Measurements from ENCODE around the gene HAGH.
A peak's percentile ranks its signal among the peaks of the same experiment; 100 is the strongest.

Gene HAGH

DNA sequence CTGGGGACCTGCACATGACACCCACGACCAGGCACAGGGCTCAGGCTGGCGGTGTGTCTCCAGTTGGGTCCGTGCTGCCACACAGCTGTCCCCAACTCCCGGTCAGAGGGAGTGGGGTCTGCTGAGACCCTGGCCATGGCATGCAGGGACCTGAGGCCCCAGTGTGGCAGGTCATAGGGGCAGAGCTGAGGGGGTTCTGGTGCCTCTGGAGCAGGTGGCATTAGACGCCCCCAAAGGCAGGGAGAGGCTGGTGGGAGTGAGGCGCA is 39.6 kb downstream of the HAGH start:
- no peak for DNase-seq (ENCODE audit: low read depth, low spot score)

DNA sequence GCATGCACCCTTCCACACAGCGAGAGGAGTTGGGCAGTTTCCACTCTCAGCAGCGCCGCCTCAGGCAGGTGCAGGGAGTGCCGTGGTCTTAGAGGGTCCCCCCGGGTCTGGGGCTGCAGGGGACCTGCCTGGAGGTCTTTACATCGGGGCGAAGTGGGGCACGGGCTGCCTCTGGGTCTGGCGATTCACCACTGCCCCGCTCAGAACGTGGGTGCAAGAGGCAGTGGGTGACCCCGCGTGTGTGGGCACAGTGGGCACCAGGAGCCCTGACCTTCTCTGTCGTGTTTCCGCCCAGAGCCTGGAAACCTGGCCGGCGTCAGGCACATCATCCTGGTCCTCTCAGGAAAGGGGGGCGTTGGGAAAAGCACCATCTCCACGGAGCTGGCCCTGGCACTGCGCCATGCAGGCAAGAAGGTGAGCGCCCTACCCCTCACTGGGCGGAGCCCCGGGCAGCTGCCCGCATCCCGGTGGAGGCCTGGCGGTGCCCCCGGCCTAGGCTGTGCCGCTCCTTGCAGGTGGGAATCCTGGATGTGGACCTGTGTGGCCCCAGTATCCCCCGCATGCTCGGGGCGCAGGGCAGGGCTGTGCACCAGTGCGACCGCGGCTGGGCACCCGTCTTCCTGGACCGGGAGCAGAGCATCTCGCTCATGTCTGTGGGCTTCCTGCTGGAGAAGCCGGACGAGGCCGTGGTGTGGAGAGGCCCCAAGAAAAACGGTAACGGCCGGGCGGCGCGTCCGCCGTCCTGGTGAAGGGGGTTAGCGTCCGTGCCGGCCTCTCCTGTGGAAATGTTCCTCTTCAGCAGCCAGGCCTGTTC is 40.2 kb downstream of the HAGH start:
- no peak for DNase-seq (ENCODE audit: low read depth, low spot score)

DNA sequence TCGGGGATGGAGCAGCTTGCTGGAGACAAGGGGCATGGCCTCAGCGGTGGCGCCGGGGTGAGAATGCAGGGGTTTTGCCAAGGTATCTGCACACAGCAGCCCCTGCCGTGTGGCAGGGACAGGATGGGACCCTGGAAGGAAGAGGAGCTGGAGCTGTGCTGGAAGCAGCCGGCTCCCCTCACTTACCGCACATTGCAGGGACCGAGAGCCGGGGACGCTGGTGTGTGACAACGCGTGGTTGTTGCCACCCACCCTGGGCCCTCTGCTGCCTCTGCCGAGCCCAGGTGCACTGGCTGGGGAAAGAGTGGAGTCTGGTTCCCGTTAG is 40.8 kb downstream of the HAGH start:
- DNase-seq (ENCODE audit: low read depth, low spot score): no peak

DNA sequence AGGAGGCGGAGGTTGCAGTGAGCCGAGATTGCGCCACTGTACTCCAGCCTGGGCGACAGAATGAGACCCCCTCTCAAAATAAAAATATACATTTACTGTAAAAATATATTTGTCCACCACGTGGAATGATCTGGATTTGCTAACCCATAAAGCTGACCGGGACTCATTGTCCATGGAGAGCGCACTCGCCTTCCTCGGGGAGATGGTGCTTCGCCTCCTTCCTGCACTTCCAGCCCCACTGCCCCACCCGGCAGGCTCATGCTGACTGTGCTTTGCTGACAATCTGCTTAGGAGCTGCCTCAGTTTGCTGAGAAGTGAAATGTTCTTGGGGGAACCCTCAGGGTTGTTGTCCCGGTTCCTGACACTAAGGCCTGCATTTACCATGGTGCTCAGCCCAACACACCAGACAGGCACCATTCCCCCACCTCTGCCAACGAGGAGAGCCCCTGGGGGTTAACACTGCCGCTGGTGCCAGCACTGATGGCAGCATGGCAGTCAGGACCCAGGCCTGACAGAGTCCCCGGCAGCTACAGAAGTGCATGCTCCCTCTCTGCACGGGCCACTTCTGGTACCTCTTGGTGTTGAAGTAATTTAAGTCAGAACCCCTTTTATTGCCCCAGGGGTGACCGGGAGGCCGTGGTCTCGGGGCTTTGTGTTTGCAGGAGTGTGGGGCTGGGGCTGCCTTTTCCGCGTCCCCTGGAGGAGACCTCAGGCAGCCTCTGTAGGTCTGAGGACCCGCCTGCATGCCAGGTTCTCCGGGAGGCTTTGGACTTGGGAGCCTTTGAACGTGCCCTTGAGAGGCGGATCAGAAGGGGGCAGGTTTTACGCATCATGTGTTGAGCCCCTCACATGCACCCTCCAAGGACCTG is 41.4 kb downstream of the HAGH start:
- DNase-seq (ENCODE audit: low read depth, low spot score): no peak

DNA sequence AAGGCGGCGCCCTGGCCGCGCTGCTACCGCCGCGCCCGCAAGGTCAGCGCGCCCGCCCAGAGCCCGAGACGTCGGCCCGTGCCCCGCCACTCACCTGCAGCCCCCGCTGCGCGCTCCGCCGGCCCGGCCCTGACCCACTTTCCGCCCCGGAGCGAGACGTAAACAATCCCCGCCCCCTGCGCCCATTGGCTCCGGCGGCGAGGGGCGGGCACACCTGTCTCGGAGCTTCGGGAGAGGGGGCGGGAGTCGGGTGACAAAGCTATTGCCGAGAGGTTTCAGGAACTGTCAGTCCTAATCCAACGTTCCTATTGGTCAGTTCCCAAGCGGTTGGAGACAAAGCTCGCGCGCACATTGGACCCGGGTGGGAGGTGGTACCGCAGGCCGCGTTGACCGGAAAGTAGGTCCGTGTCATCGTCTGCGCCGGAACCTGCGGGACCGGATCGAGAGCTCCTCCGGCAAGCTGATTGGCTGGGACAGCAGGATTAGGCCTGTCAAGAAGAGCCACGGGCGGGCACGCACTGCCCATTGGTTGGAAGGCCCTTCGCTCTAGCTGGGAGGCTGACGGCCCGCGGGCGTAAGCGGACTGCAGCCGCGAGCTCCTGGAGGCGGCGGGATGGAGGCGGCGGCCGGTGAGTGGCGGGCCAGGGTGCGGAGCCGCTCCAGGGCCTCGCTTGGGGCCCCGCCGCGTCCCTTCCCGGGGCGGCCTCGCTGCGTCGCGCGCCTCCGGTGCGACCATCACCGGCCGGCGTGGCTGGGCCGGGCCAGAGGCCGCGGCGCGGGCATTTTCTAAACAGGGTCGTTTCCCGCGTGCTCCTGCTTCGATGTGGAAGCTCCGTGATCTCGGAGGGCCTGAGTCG is 44.0 kb downstream of the HAGH start, which contains the start of the genes NUBP2 and SPSB3:
Gene NUBP2 (plus strand): TSS at position 553 of the 857 bp plus-strand sequence. CDS start 61 bp downstream, at position 614.
Gene SPSB3 (minus strand): TSS at position 164 of the 857 bp plus-strand sequence. CDS start 1,088 bp downstream, outside the sequence.
- peak; percentile 99 for DNase-seq (ENCODE audit: low read depth, low spot score)

DNA sequence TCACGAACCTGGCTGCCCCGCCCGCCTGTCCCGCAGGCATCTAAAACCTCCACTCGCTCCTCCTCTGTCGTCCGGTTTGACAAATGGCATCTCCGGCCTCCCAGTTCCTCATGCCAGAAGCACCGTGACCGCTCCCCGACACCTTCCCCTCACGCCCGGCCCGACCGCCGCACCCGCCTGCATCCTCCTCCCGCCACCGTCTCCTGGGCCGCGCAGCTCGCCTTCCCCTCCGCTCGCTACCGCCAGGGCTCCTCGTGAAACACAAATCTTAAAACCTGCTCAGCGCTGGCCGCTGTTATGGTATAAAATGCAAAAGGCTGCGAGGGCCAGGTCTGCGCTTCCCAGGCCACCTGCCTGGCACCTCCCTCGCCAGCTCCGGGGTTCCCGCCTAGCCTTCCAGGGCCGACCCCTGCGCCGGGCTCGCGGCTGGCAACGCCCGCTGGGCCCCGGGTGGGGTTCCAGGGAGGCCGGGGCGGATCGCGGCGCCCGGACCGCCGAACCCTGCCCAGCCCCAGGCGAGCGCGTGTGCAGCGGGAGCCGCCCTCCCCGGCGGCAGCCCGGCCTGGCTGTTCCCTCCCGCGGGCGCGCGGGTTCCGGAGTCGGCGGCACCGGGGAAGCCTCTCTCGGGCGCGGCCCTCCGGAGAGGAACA is 44.7 kb downstream of the HAGH start:
- no peak for DNase-seq (ENCODE audit: low read depth, low spot score)

DNA sequence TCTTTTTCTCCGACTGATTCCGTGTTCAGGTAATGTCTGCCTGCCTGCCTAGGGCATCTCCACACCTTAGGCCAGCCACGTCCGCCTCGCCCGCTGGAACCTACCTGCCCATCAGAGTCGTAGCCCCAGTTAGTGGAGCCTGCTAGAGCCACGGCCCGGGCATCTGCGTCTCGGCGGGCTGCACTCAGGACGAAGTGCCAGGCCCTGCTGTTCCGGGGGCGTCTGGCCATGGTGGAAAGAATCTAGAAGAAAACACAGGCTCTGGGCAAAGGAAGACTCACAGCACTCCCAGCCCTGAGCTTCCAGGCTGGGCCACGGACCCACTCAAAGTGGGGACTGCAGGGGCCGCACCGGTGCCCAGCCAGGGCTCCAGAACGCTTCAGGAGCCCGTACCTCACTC is 45.4 kb downstream of the HAGH start:
- no peak for DNase-seq (ENCODE audit: low read depth, low spot score)

DNA sequence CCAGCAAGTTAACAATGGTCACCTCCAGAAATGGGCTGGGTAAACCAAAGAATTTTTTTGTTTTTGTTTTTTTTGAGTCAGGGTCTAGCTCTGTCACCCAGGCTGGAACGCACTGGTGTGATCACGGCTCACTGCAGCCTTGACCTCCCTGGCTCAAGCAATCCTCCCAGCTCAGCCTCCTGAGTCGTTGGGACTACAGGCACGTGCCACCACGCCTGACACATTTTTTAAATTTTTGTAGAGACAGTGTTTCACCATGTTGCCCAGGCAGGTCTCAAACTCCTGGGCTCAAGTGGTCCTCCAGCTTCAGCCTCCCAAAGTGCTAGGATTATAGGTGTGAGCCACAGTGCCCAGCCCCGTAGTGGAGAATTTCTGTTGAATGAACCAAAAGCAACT is 46.0 kb downstream of the HAGH start:
- DNase-seq (ENCODE audit: low read depth, low spot score): no peak

DNA sequence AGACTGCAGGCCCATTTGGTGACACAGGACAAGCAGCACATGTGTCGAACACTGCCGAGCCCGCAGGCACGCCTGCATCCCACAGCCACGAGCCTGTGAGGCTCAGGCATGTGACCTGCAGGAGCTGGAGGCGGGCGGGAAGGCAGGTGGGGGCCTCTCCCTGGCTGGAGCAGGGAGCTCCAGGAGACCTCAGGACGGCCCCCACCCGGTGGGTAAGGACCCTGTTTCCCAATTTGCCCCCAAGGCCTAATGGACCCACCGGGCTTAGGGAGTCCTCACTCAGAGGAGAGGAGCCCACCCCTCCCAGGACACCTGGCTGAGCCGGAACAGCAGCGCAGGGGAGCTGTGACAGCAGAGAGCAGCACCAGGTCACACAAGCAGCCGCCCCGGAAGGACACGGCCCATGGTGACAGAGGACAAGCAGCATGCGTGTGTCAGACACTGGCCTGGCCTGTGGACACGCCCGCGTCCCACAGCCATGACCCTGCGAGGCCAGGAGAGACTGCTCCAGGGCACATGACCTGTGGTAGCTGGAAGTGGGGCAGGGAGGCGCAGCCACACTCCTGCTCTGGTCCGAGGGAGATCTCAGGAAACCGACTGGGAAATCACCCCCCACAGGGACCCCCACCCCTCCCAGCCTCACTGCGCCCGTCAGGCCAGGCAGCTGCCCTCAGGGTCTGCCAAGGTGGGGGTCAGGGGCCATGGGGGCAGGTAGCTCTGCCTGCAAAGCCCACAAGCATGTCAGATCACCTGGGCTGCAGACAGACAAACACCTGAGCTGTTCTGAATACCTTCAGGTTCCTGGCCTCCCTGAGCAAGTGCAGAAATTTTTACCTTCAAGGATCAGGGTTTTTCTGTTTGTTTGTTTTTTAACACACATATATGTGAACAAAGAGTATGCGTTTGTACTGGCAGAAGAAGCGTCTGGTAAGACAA is 46.6 kb downstream of the HAGH start:
- no peak for DNase-seq (ENCODE audit: low read depth, low spot score)

DNA sequence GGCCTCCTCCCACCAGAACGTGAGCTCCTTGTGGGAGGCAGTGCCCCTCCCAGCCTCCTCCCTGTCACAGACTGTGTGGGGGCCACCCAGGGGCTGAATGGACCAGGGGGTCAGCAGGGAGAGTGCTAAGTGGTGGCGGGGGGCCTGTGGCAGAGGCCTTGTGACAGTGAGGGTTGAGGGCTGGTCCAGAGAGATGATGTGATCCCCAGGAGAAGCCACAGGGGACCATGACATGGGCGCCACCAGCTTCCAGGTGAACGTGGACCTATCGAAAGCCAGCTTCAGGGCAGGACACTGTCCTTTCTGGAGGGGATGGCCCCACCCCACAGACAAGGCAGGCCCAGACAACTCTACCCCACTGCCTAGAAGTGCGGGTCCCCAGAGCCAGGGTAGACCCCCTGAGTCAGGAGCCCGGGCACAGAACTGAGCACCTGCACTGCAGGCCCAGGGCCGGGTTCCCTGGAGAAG is 47.4 kb downstream of the HAGH start:
- DNase-seq (ENCODE audit: low read depth, low spot score): no peak

DNA sequence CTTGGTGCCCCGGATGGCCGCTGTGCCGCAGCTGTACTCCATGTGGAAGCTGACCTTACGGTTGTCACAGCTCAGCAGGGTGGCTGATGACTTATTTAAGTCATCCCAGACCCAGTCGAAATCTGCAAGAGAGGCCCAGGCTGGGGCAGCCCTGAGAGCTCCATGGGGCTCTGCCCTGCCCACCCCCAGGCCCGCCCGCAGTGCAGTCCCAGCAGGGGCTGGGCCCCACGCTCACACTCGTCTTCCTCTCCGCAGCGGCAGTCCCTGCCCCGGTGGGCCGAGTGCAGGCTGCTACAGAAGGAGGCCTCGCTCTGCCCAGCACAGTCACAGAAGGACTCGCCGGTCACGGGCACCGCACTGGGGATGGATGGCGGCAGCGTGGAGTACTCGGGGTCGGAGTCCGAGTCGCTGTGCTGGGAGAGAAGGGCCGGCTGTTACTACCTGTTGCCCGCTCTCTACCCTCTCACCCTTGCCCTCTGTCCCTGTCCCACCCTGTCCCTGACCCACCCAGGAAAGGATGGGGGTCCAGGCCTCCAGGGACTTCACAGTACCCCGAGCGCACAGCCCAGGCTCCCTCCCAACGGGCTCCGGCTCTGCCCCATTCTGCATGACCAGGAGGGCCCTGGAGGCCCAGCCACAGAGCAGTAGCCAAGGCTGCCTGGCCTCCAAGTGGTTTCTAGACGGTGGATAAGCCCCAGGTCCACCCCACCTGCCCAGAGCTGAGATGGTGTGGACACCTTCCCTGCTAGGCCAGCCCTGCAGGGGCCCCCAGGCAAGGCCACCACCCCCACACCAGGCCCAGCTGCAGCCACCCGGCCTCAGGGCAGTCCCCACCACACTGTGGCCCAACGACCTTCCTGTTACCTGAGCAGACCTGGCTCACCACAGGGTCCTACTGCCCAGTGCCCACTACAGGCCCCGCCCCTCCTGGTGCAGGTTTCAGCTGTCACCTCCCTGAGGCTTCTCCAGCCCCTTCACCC is 48.1 kb downstream of the HAGH start:
- no peak for DNase-seq (ENCODE audit: low read depth, low spot score)

DNA sequence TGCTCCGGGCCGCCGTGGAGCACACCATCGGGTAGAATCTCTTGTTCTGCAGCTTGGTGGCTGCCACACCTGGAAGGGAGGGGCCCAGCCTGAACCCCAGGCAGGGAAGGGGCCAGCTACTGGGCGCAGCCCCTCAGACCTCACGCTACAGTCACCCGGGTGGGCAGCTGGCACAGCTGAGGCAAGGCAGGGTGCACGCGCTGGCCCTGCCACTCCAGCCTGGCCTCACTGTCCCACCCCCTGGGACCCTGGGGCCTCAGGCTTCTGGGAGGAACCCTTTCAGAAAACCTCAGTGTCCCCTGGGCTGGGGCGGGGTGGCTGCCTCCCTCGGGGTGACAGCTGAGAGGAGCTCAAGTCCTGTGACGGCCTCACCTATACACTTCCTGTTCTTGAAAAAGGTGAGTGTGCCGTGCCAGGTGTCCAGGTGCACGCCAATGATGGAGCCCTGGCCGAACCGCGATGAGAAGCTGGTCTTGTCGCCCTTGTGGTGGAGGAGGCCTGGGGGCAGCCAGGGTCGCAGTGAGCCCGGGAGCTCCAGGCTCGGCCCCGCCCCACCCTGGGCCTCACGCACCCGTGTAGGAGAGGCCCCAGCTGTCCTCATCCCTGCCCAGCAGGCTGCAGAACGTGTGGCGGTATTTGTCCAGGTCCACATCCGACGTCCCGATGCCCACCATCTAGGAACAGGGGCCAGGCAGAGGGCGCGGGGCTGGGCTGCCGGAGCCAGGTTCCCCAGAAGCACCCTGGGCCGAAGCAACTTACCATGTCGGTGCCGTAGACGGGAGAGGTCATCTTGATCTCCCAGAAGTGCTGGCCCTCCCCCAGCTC is 49.0 kb downstream of the HAGH start:
- DNase-seq (ENCODE audit: low read depth, low spot score): no peak

DNA sequence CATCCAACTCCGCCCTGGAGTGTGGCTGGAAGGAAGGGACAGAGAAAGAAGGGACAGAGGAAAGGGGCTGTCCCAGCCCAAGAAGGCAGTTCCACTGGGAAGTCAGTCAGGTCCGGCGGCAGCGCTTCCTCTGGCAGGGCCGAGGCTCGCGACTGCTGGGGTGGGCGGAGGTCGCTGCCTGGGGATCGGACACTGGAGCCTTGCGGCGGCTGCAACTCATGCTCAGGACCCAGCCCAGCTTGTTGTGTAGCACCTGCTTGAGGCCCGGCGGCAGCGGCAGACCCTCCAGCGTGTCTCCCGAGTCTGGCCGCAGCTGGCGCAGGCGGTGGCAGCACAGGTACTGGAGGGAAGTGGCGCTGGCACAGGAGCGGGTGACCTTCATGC is 49.6 kb downstream of the HAGH start:
- no peak for DNase-seq (ENCODE audit: low read depth, low spot score)

DNA sequence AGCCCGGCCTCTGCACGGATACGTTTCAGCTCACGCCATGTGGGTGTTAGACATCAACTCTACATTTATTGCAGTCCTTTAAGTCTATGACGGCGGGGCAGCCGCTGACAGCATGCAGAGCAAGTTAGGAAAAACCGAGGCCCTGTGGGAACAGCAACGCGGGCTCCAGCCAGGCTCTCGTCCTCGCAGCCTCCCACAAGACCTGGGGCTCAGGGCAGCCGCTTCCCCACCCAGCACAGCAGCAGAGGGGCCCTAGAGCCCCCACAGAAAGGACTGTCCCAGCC is 50.0 kb downstream of the HAGH start:
- DNase-seq (ENCODE audit: low read depth, low spot score): no peak

DNA sequence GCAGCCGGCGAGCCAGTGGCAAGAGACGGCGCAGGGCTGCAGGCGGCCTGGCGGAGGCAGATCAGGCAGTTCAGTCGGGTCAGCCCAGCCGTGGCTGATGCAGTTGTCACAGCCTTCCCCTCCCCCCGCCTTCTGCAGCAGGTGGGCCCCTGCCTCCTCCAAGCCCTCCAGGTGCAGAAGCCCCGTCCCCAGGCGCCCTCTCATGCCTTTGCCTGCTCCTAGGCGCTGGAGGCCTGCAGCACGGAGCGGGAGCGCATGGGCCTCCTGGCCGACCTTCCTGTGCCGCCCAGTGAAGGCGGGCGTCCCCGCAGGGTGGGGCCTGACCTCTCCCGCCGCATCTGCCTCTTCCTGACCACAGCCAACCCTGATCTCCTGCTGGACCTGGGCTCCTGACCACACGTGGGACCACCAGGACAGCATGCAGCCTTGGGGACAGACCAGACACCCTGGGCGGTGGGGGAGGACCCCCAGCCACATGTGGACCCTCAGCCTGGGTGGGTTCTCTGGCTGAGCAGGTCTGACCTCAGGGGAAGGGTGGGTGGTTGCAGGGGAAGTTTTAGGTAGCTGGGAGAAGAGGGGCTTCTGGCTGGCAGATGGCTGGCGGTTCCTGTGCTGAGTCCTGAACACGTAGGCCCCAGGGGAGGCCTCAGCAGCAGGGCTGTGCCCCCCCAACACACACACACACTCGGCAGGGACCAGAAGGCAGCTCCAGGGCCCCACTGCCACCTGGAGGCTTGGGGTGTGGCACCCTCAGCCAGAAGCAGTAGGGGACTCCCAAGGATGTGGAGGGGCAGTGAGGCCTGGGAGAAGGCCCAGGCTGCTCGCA is 50.6 kb downstream of the HAGH start:
- no peak for DNase-seq (ENCODE audit: low read depth, low spot score)

DNA sequence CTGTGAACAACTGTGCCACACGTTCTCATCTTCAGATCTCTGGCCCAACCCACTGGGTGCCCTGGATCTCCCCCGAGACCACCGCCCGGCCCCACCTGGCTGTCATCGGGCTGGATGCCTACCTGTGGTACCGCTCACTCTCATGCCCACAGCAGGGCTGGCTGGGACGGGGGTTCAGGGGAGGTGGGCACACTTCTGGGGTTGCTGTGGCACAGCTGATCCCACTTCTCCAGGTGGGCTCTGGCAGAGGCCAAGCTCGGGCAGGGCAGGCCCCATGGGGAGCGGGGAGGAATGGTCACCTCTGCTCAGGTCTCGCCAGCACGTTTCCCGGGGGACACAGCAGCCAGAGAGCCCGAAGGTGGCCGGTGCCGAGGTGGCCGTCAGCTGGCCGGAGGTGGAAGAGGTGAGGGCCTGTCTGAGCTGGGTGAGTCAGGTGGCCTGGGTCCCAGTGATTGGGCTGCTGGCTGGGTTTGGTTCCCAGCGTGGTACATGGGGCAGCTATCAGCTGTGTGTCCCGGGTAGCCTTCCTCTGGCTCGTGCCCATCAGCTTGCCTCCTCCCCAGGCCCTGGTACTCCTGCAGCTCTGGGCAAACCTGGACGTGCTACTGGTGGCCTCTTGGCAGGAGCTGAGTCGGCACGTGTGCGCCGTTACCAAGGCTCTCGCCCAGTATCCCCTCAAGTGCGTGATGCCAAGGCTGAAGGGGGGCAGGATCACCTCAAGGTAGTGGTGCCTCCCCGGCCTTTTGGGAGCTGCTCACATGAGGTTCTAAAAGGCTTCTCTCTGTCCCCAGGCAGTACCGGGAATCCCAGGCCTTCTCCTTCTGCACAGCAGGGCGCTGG is 51.4 kb downstream of the HAGH start:
- DNase-seq (ENCODE audit: low read depth, low spot score): no peak

DNA sequence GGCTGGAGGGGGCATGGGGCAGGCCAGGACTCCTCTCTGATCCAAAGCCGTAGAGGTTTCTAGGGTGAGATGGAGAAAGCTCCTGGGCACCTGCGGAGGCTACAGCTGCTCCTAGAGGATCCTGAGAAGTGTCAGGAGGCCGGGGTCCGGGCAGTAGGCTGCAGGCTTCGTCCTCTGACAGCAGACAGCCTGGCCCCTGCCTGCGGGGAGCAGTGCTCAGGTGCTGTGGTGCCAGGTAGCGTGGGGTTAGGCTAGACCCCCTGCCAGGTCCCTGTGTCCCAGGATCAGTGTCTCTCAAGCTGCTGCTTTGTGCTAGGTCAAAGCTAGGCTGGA is 52.2 kb downstream of the HAGH start:
- DNase-seq (ENCODE audit: low read depth, low spot score): no peak

All from iPS DF 19.7 (cell line).